ENCODE results near the gene RIMS4. TPM values are rescaled to one million over a fixed set of nuclear protein-coding genes. Genes with fewer than 3 reads are reported as not detected.

Gene RIMS4
- total and polyA plus RNA-seq, 2 of the 8 experiments (the other 6 are each of a cell fraction or from before 2014, with no cell fraction given), result 13.3 to 44.2 TPM

DNA sequence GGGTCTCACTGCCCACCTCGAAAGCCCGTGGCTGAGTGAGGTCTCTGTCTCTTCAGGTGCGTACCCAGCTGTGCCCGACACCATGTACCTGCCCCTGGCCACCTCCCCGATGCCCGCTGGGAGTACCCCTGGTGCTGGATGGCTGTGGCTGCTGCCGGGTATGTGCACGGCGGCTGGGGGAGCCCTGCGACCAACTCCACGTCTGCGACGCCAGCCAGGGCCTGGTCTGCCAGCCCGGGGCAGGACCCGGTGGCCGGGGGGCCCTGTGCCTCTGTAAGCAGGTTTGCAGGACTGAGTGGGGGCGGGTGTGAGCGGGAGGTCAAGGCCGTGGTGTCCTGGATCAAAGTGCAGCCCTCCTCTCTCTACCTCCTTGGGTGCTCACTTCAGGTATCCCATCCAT lies 90.5 kb downstream of the RIMS4 start:
- no peak overlapping the region for H2AK5ac ChIP-seq (ENCODE audit: low read depth, low read length)
- no peaks in the 10 kb centered on the region for H3K27me3 ChIP-seq (replicated peaks in 1 of 4; ENCODE audit: control insufficient read depth in 3 of 4, extremely low read depth in 1 of 4, insufficient read depth in 3 of 4, low read length in 3 of 4)
- no peak overlapping the region for H3K56ac ChIP-seq (replicated peaks; ENCODE audit: insufficient read length, low read depth, low read length)
- FAIRE-seq (no peak), DNase-seq (ENCODE audit: low read depth in 1 of 2, low spot score in 2 of 2) (no peak)
- POLR2A ChIA-PET (ENCODE audit: partially characterized antibody), result no interaction called here
- no peaks in the 10 kb centered on the region for H3K79me2 ChIP-seq (ENCODE audit: control insufficient read depth in 1 of 2, insufficient read depth in 2 of 2, low read length in 2 of 2)
- no peak overlapping the region for H3K9ac ChIP-seq (replicated peaks in 1 of 4; ENCODE audit: extremely low read depth in 1 of 4, low read depth in 3 of 4, low read length in 3 of 4)
- H2BK15ac ChIP-seq (ENCODE audit: low read length), result no peak overlapping the region
- no peaks in the 10 kb centered on the region for H4K20me1 ChIP-seq (replicated peaks in 1 of 2; ENCODE audit: control insufficient read depth in 1 of 2, insufficient read depth in 2 of 2, low read length in 2 of 2)
- CTCF ChIA-PET (ENCODE audit: partially characterized antibody), result interaction anchor here (1.3 to 20.4 kb wide), 5 partner anchors 11 to 104 kb away, joined by 3 to 180 read pairs (median 67); no protein-coding TSS in a partner anchor
- no peaks in the 10 kb centered on the region for H3K9me3 ChIP-seq (ENCODE audit: insufficient read depth in 2 of 2, low read depth in 1 of 2, low read length in 1 of 2)
- H3K27ac ChIP-seq (ENCODE audit: low read depth, low read length), result no peak overlapping the region
- H2BK20ac ChIP-seq (ENCODE audit: low read length), result no peak overlapping the region
- H4K91ac ChIP-seq (replicated peaks; ENCODE audit: insufficient read length, low read length), result no peak overlapping the region
- no peak overlapping the region for H2BK120ac ChIP-seq (replicated peaks; ENCODE audit: low read depth, low read length)
- H3K14ac ChIP-seq (ENCODE audit: insufficient read length), result no peak overlapping the region
- no peak overlapping the region for H2BK12ac ChIP-seq (ENCODE audit: low read depth, low read length)
- H4K5ac ChIP-seq (ENCODE audit: insufficient read length, low read depth, low read length), result no peak overlapping the region
- H3K23me2 ChIP-seq (ENCODE audit: low read depth, low read length), result no peaks in the 10 kb centered on the region
- H2BK5ac ChIP-seq (ENCODE audit: low read depth, low read length), result no peak overlapping the region
- no peak overlapping the region for H3K4ac ChIP-seq (replicated peaks; ENCODE audit: insufficient read length, low read depth, low read length)
- H3K4me3 ChIP-seq (ENCODE audit: extremely low read depth in 1 of 4, insufficient read depth in 2 of 4, low read depth in 3 of 4, low read length in 4 of 4), result no peak overlapping the region
- peaks cover 0 to 3% (median 0%) of the 10 kb centered on the region in 4 experiments; a peak in 1 of 7 replicates for H3K4me1 ChIP-seq (replicated peaks in 1 of 4; ENCODE audit: control insufficient read depth in 3 of 4, insufficient read depth in 4 of 4, low read length in 3 of 4)
- WGBS, 2 experiments (ENCODE audit: extremely low coverage in 1 of 2, insufficient coverage in 1 of 2, insufficient read length in 1 of 2, insufficient replicate concordance in 2 of 2, low coverage in 1 of 2, low lambda C conversion rate in 2 of 2, missing lambda C conversion rate in 1 of 2), result 92% methylated on average over 19 of the region's 19 CpGs; no CpG with 5 or more reads in 1 of the 2 experiments
- no peak overlapping the region for H4K8ac ChIP-seq (ENCODE audit: extremely low read depth, insufficient read depth, low read length)
- H3K4me2 ChIP-seq (ENCODE audit: insufficient read depth in 1 of 2, low read depth in 2 of 2, low read length in 2 of 2), result no peak overlapping the region
- no peaks in the 10 kb centered on the region for H3K36me3 ChIP-seq (ENCODE audit: control insufficient read depth in 2 of 4, insufficient read depth in 4 of 4, low read length in 3 of 4)
- H3K18ac ChIP-seq (ENCODE audit: extremely low read depth, low read length), result no peak overlapping the region
- H2AFZ ChIP-seq (ENCODE audit: low read length), result no peak overlapping the region
- H3K23ac ChIP-seq (ENCODE audit: insufficient read length), result no peak overlapping the region
- no peaks in the 10 kb centered on the region for H3K79me1 ChIP-seq (ENCODE audit: low read depth, low read length)
- TF ChIP-seq RNF2 (IDR thresholded peaks at IDR 0.05; ENCODE audit: borderline replicate concordance, low read depth, low read length, missing control alignments, poor library complexity, severe bottlenecking) (no peak), TCF12 (IDR thresholded peaks at IDR 0.05; ENCODE audit: low read depth, low read length) (no peak), PHF8 (conservative IDR thresholded peaks at IDR 0.05; ENCODE audit: low read depth, low read length) (no peak), KDM4A (IDR thresholded peaks at IDR 0.05; ENCODE audit: low read depth, low read length, severe bottlenecking) (no peak), SP4 (IDR thresholded peaks at IDR 0.05; ENCODE audit: low read length) (no peak), POLR2AphosphoS5 (IDR thresholded peaks at IDR 0.05; ENCODE audit: low read depth, low read length) (no peak), FOSL1 (IDR thresholded peaks at IDR 0.05; ENCODE audit: insufficient read depth, low read depth, low read length) (no peak), SP2 (IDR thresholded peaks at IDR 0.05; ENCODE audit: low read length) (no peak), CREB1 (IDR thresholded peaks at IDR 0.05) (no peak), ASH2L (IDR thresholded peaks at IDR 0.05; ENCODE audit: low read length) (no peak)

Measured in H1 (cell line).